HG03066 (cell line): Measurements from ENCODE around the gene LRRC38.
"Not testable (repeated sequence)": the region's sequence is repeated elsewhere in the genome, so short reads cannot be mapped to it uniquely, and the experiment has no call there.

Experiments
- ATAC-seq: cut with Tn5 transposase; IDR thresholded peaks from one replicate; pipeline ENCODE4 v1.9.1; 2021; ENCODE audit warnings: low read depth; ENCODE audit not compliant: unreplicated experiment

LRRC38 gene

GRCh38 chr1:13478692-13479091 lies 35.1 kb downstream of the LRRC38 start:
- ATAC-seq: no peak

- no peak for ATAC-seq
Measured at GRCh38 chr1:13469343-13469742, 44.5 kb downstream of the LRRC38 start.

GRCh38 chr1:13465515-13465914 lies 48.3 kb downstream of the LRRC38 start:
- no peak for ATAC-seq

- ATAC-seq: no peak
Measured at GRCh38 chr1:13462682-13463081, 51.1 kb downstream of the LRRC38 start.

- no peak for ATAC-seq
Measured at GRCh38 chr1:13461977-13462376, 51.8 kb downstream of the LRRC38 start.

- no peak for ATAC-seq
Measured at GRCh38 chr1:13456904-13457532, 56.8 kb downstream of the LRRC38 start.

GRCh38 chr1:13451399-13451965 lies 62.3 kb downstream of the LRRC38 start:
- ATAC-seq: no peak

GRCh38 chr1:13450204-13450603 lies 63.6 kb downstream of the LRRC38 start:
- no peak for ATAC-seq

- ATAC-seq: no peak
Measured at GRCh38 chr1:13443335-13443979, 70.3 kb downstream of the LRRC38 start.

GRCh38 chr1:13439104-13439783 lies 74.6 kb downstream of the LRRC38 start:
- not testable (repeated sequence) for ATAC-seq

GRCh38 chr1:13435458-13435857 lies 78.3 kb downstream of the LRRC38 start:
- ATAC-seq: no peak

GRCh38 chr1:13433694-13434358 lies 80.0 kb downstream of the LRRC38 start:
- not testable (repeated sequence) for ATAC-seq

- ATAC-seq: no peak
Measured at GRCh38 chr1:13432251-13432650, 81.6 kb downstream of the LRRC38 start.

- ATAC-seq: no peak
Measured at GRCh38 chr1:13430495-13430894, 83.3 kb downstream of the LRRC38 start.
